OCI-LY3 (cell line): ENCODE measurements around the gene CASK.
"Not testable (repeated sequence)": the region's sequence is repeated elsewhere in the genome, so short reads cannot be mapped to it uniquely, and the experiment has no call there.

ENCODE experiments used
- H2AFZ ChIP-seq: fragments of 200-600, 300-600 bp; shearing (Covaris generic); 2 replicates; pipeline ENCODE4 v1.6.0; 2014; ENCODE audit warnings: antibody characterized with exemption, low read depth, low read length
- H3K27ac ChIP-seq: fragments of 200-600, 300-600 bp; sonication (generic); 2 replicates; pipeline ENCODE4 v1.5.1; 2014; ENCODE audit warnings: mild to moderate bottlenecking, low read length, moderate library complexity, mixed read lengths
- H3K27me3 ChIP-seq: fragments of 200-600, 300-600 bp; sonication (generic); 2 replicates; pipeline ENCODE4 v1.6.1; 2014; ENCODE audit warnings: low read depth, low read length, mixed read lengths
- H3K36me3 ChIP-seq: fragments of 200-600, 300-600 bp; sonication (generic); replicated peaks from 2 replicates; pipeline ENCODE3; 2014; ENCODE audit warnings: low read depth, low read length, mixed read lengths
- H3K4me1 ChIP-seq: fragments of 300-600, 200-600 bp; sonication (generic); 2 replicates; pipeline ENCODE4 v1.6.1; 2014; ENCODE audit warnings: low read length, mixed read lengths
- H3K4me2 ChIP-seq: fragments of 200-600, 300-600 bp; sonication (generic); 2 replicates; pipeline ENCODE4 v1.6.1; 2014; ENCODE audit warnings: low read length, mixed read lengths
- H3K4me3 ChIP-seq: fragments of 300-600, 200-600 bp; sonication (generic); 2 replicates; pipeline ENCODE4 v1.5.1; 2014; ENCODE audit warnings: antibody characterized with exemption, mild to moderate bottlenecking, low read length, moderate library complexity
- H3K79me2 ChIP-seq: fragments of 300-600, 200-600 bp; shearing (Covaris generic); 2 replicates; pipeline ENCODE4 v1.6.1; 2014; ENCODE audit warnings: mild to moderate bottlenecking, low read length, mixed read lengths
- H3K9ac ChIP-seq: fragments of 300-600, 200-600 bp; shearing (Covaris generic); 2 replicates; pipeline ENCODE4 v1.6.0; 2014; ENCODE audit warnings: mild to moderate bottlenecking, low read length, moderate library complexity
- H3K9me3 ChIP-seq: fragments of 200-600, 300-600 bp; shearing (Covaris generic); 2 replicates; pipeline ENCODE4 v1.6.1; 2014; ENCODE audit warnings: low read length, mixed read lengths; ENCODE audit not compliant: insufficient read depth
- H4K20me1 ChIP-seq: fragments of 200-600, 300-600 bp; sonication (generic); 2 replicates; pipeline ENCODE4 v1.6.1; 2016; ENCODE audit warnings: low read length, mixed read lengths; ENCODE audit not compliant: insufficient read depth
- CTCF ChIP-seq: fragments of 200-600, 300-600 bp; sonication (generic); IDR thresholded peaks from 2 replicates; pipeline ENCODE4 v1.5.1; 2014; ENCODE audit warnings: antibody characterized with exemption, low read length, low read depth
- EZH2phosphoT487 ChIP-seq: fragments of 200-600 bp; shearing (Covaris generic); IDR thresholded peaks from 2 replicates; pipeline ENCODE4 v1.6.1; 2018; ENCODE audit warnings: antibody characterized with exemption, mixed run types, low read depth

CASK gene

DNA sequence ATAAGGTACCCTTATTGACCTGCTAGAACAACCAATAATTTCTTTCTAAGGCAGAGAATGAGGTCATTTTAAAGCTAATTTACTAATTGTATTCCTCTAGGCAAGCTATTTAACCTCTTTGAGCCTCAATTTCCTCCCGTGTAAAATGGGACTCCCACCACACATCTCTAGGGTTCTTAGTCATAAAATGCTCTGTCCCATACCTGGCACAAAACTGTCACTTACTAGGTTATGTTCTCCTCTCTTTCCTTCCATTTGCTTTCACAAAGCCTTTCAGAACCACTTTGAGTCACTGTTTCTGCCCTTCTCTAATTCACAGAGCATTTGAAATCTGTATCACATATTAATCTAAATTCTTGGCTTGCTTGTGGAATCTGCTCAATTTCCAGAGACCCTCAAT is 201.8 kb downstream of the CASK start:
- H3K9me3 ChIP-seq: 0 out of 2 replicates have a peak, but pooled peaks cover 8% of the 10 kb centered on the region
- H3K27me3 ChIP-seq: peaks cover 8% of the 10 kb centered on the region; the same call in 1 of the 2 replicates
- no peaks in the 10 kb centered on the region for H3K79me2 ChIP-seq
- no peak for TF ChIP-seq EZH2phosphoT487
- no peak for TF ChIP-seq CTCF
- H4K20me1 ChIP-seq: peaks cover 14% of the 10 kb centered on the region; the same call in 1 of the 2 replicates
- peaks cover 33% of the 10 kb centered on the region for H3K4me1 ChIP-seq
- H2AFZ ChIP-seq: no peak overlapping the region
- H3K36me3 ChIP-seq: peaks cover 42% of the 10 kb centered on the region
- H3K4me3 ChIP-seq: no peak overlapping the region
- no peak overlapping the region for H3K4me2 ChIP-seq
- H3K27ac ChIP-seq: no peak overlapping the region
- no peak overlapping the region for H3K9ac ChIP-seq

DNA sequence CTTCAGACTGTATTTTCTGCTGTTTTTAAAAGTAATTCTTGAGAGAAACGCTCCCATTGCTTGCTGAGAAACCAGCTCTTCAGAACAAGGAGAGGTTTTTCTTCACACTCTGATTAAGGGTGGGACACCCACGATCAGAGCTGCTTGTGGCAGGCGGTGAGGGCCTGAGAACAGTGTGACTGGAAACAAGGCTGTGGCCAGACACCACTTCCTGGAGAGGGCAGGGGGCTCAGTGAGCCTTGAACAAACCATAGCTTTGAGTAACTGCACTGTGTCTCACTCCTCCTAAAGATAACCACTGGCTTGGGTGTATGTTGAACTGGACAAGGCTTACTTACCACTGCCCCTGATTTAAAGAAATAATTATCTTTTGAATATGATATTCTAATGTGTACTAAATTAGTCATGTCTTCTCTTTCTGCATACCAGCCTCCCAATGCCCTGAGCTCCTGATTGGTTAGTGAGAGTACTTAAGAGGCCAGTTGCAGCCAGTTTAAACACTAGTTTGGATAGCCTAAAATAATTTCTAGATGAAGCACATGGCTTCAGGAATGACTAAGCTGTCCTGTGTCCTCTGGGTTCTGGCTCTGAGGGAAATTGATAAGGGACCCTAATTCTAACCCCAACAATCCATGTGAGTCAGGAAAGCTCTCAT is 203.1 kb downstream of the CASK start:
- Histone ChIP-seq H3K9ac (no peak overlapping the region), H3K27me3 (peaks cover 8% of the 10 kb centered on the region; the same call in 1 of the 2 replicates), H3K4me1 (peaks cover 33% of the 10 kb centered on the region), H4K20me1 (peaks cover 14% of the 10 kb centered on the region; the same call in 1 of the 2 replicates), H2AFZ (no peak overlapping the region), H3K36me3 (peaks cover 42% of the 10 kb centered on the region), H3K9me3 (0 out of 2 replicates have a peak, but pooled peaks cover 8% of the 10 kb centered on the region), H3K4me2 (no peak overlapping the region), H3K4me3 (no peak overlapping the region), H3K79me2 (no peaks in the 10 kb centered on the region), H3K27ac (no peak overlapping the region)
- TF ChIP-seq CTCF (no peak), EZH2phosphoT487 (no peak)

DNA sequence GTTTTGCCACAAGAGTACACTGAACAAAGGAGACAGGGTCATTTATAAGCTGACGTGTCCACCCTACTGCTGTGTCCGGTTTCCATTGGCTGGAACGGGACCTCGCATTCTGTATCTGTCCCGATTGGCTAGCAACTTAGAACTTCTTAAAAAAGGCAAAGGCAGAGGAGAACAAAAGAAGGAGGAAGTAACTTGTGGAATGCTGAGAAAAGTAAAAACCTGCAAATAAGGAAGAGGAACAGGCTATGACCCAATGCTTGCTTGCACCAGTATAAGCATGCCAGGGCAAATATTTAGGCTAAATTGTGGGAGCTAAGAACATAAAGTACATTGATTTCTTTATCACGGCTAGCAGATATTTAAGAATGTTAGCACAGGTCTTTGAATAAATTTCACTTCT is 203.7 kb downstream of the CASK start:
- Histone ChIP-seq H3K36me3 (peaks cover 42% of the 10 kb centered on the region), H4K20me1 (peaks cover 14% of the 10 kb centered on the region; the same call in 1 of the 2 replicates), H3K4me1 (peaks cover 29% of the 10 kb centered on the region)
- not testable (repeated sequence) for H3K27me3 ChIP-seq, H3K4me3 ChIP-seq, H3K9ac ChIP-seq, H3K4me2 ChIP-seq, H2AFZ ChIP-seq, H3K27ac ChIP-seq, H3K9me3 ChIP-seq, H3K79me2 ChIP-seq

DNA sequence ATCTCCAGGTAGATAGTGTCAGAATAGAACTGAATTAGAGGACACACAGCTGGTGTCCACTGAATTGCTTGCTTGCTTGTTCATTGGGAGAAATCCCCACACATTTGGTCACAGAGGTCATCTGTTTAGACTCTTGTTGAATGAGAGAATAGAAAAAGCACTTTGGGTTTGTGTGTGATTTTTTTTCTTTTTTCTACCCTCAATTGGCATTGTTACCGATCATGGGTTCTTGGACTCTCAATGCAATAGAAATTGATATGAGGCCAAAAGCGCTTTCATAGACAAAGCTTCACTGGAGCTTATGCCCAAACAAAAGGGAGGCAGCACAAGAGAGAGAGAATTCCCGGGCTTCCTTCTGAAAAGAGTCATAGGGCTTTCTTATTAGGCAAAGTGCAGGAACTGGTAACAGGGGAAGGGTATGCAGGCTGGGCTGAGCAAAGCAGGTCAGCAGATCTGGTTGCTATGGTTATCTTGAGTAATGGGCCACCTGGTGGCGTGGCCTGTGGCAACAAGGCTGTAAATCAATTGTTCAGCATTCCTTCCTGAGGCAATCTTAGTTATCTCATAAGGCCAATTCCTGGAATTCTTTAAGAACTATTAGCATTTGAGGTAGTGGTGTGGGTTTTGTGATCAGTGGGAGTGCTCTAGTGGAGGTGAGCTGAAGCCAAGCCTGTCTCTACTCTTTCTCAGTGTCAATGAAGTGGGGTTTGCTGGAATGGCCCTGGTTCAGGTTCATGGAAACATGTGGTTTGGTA is 204.7 kb downstream of the CASK start:
- Histone ChIP-seq H3K4me2 (no peak overlapping the region), H3K4me1 (peaks cover 19% of the 10 kb centered on the region), H3K4me3 (no peak overlapping the region), H3K9me3 (0 out of 2 replicates have a peak, but pooled peaks cover 8% of the 10 kb centered on the region), H4K20me1 (peaks cover 8% of the 10 kb centered on the region; the same call in 1 of the 2 replicates), H3K27me3 (peaks cover 8% of the 10 kb centered on the region; the same call in 1 of the 2 replicates), H3K9ac (no peak overlapping the region), H3K36me3 (peaks cover 42% of the 10 kb centered on the region), H3K79me2 (no peaks in the 10 kb centered on the region), H3K27ac (no peak overlapping the region), H2AFZ (no peak overlapping the region)
- TF ChIP-seq CTCF (no peak), EZH2phosphoT487 (no peak)
